NCI-H82 (cell line): ENCODE data around the gene NEURL1B.

Experiments
- DNase-seq: peaks from one replicate; lab custom pipeline; 2025; lab: John Stamatoyannopoulos, UW

Gene NEURL1B

DNA sequence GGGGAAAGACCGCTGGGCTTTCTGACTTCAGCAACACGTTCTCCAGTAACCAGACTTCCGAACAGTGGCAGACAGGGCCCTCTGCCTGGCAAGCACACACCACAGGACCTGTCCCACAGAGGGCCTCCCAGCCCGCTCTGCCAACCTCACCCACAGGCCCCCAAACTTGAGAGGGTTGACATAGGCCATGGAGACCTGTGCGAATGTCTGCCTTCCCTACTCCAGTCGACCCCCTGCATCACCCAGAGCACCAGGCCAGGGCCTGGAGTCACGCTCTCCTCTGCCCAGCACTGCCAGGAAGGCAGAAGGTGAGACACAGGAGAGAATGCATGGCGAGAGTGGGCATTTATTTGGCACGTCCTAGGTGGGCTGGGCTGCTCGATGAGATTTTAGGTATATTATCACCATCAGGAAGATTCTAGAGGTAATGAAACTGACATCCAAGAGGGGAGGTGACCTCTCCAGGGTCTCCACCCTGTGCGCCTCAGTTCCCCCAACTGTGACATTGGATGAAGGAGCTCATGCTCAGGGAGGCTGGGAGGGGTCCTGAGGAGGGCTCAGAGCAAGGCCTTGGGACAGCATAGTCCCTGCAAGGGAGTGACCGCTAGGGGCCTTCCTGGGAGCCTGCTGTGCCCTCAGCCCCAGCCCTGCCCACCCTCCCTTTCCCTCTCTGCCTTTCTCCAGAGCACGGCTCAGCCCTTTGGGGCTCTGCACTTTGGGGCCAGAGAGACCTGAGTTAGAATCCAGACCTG, 75.0 kb downstream of the NEURL1B start:
- DNase-seq, result peak; percentile 29

DNA sequence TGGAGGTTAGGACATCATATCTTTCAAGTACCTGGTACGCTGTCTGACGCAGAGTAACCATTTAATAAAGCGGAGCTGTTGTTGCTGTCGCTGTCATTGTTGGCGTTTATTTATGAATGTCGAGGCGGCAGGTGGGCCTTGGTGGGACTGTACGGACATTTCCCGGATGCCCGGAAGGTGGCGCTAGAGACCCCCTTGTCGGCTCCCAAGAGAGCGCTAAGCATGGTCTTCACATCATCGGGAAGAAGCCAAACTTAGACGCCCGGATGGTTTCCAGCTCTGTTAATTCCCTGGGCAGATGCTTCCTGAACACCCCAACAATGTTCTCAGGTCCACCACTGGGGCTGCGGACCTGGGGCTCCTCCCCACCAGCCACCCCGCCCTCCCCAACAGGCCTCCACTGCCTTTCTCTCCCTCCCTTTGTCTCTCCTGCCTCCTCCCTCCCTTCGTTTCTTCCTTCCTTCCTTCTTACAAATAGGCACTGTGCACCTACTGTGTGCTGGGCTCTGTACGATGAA, 75.8 kb downstream of the NEURL1B start:
- peak; percentile 84 for DNase-seq

DNA sequence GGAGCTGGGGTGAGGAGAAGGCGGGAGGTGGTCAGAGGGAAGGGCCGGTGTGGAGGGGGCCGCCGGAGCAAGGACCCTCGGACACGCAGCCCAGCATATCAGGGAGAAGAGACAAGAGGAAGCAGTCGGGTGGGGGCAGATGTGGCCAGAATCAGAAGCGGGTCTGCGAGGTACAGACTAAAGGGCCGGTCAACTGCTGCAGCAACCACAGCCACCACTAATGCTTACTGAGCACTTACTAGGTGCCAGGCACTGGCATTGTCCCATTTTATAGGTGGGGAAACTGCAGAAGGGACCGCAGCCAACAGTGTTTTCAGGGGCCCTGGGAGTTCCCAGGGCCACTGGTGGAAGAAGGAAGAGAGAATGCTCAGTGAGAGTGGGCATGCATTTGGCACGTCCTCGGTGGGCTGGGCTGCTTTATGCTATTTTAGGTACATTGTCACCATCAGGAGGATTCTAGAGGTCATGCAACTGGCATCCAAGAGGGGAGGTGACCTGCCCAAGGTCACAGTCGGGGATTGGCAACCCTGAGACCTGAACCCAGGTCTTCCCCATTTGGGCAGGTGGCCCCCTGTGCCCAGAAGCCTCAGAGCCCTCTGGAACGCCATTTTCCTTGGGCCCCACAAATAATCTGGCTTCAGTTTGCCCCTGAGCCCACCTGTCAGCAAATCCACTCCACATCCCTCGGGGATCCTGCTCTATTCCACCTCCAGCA, 76.6 kb downstream of the NEURL1B start:
- DNase-seq, result no peak

DNA sequence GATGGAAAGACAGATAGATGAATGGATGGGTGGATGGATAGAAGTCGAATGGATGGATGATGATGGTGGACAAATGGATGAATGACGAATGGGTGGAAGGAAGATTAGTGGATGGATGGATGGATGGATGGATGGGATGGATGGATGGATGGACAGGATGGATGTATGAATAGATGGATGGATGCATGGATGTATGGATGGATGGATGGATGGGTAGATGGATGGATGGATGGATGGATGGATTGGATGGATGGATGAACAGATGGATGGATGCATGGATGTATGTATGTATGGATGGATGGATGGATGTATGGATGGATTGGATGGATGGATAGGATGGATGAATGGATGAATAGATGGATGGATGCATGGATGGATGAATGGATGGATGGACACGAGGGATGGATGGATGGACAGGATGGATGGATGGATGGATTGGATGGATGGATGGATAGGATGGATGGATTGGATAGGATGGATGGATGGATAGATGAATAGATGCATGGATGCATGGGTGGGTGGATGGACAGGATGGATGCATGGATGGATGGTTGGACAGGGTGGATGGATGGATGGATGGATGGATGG, 77.6 kb downstream of the NEURL1B start:
- DNase-seq, result no peak

DNA sequence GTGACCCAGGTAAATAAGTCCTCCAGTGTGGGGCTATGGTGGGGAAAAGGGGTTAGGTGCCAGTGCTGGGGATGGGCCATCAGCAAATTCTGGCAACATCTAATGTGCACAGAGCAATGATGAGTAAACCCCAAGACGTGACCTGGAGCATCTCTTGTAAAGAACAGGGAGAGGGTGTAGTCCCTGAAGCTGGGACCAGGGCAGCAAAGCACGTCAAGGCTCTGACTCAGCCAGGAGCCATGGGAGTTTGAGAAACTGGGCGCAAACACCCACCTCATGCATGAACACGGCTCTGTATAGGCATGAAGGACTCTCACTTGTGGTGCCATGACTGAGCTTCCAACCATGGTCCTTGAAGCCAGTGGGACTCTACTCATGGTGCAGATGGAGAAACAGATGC, 78.1 kb downstream of the NEURL1B start:
- no peak for DNase-seq

DNA sequence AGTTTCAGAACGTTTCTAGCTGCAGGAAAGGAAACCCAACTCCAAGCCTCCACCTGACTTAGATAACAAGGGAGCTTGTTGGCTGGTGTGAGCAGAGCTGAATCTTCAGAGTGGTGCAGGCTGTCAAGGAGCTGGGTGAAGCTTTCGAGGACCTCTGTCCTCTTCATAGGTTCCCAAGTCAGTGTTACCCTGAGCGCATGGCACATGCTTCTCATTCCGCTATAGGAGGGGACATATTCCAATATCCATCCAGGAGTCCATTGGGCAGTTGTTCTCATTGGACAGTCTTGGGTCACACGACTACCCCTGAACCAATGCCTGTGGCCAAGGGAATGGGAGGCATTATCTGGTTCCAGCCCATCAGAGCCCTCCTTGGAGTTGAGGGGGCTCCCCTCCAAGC, 79.6 kb downstream of the NEURL1B start:
- DNase-seq, result no peak

DNA sequence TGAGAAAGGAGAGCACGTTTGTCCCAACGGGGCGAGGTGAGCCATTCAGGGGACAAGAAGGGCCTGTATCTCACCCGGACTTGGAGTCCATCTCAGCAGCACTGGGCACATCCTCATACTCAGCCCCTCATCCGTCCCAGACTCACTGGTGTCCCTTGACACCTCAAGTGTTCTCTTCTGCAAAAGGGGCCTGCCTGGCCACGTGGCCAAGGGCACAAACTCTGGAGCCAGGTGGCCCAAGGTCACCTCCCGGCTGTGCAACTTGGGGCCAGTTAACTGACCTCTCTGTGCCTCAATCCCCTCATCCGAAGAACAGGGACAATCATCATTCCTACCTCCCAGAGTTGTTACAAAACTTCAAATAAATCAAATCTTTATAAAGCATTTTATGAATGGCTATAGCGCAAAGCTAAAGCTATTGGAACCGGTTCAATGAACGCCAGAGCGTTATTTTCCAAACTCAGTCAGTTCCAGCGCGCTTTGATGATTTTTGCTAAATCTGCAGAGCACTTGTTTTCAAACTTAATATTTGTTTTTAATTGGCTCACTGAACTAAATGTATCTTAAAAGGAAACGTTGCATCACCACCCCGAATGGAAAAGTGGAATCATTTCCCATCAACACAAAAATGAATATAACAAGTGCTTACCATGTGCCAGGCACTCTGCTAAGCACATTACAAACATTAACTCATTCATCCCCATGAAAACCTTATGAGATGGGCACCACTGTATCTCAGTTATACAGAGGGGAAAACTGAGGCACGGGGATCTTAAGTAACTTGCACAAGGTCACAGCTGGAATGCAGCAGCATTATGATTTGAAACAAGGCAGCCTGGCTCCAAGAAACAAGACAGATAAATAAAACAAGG, 80.6 kb downstream of the NEURL1B start:
- no peak for DNase-seq

DNA sequence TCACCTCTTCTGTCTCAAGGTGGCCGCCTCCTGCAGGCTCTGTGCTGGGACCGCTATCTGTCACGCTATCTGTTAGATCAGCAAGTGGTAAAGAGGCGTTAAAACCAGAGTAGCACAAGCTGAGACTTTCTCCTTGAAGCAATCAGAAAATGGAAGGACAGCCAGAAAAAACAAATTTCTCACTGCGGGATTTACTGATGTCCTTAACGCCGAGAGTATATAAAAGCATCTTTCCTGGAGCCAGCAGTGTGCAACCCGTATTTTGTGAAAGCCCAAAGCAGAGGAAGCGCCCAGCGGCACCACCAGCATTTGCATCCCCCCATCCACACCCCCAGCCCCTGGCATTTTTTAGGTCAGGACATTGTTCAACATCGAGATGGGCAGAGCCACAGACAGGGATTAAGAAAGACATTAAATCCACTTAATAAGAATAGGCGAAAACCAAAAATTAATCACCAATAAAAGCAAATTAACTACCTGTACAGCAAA, 81.3 kb downstream of the NEURL1B start:
- no peak for DNase-seq

DNA sequence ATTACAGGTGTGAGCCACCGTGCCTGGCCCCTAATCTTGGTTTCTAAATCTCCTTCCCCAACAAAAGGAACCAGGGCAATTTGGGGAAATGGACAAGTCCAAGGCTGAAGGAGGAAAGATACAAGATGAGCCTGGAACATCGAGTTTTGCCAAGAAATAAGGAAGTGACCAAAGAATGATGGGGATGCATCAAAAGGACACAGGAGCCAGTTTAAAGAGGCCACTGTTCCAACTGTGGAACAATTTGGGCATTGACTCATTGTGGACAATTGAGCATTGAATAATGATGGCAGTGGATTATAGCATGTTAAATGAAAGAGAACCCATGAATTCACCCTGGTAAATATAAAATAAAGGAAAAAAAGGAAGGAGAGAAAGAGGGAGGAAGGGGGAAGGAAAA, 82.4 kb downstream of the NEURL1B start:
- DNase-seq, result no peak

DNA sequence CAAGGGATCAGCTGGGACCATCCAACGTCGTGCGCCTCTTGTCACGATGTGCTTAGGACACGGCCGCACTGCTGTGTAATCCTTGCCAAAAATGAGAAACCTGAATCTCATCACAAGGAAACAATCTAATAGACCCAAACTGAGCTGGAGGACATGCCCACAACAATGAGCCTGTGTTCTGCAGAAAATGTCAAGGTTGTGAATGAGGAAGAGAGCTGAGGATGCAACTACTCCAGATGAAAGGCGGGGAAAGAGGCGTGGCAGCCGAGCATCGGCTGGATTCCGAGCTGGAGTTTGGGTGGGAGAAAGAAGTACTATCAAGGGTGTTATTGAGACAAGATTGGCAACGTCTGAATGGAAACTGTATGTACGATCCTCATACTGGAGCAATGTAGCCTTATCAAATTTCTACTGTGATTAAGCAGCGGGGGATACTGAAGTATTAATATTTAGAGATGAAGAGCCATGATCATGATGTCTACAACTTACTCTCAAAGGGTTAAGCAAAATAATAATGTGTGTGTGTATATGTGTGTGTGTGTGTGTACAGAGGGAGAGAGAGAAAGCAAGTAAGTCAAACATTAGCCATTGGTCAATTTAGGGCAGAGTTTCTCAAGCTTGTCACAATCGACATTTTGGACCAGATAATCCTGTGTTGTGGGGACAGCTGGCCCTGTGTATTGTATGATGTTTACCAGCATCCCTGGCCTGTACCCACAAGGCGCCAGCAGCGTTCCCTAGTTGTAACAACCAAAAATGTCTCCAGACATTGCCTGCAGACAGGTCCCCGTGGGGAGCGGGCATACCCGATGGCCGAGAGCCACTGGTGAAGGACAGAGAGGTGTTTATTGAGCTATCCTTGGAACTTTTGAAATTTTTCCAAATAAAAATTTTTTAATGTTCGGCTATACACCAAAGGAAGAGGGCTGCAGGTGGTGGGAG, 83.5 kb downstream of the NEURL1B start:
- peak; percentile 5 for DNase-seq

DNA sequence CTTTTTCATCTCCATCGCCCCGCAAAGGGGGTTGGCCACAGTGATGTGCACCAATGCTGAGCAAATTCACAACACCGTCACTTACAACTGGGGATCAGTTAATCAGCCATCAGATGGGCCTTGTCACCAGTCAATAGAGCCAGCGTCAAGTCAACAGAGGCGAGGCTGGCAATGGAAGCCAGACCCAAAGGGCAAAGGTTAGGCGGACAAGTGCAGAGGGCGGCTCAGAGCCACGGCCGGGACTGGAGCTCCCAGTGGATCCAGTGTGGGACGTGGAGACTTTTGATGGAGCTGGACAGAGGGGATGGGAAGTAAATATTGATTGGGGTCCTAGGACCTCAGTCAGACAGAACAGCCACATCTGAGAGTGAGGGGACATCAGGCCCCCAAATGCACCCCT, 84.2 kb downstream of the NEURL1B start:
- no peak for DNase-seq

DNA sequence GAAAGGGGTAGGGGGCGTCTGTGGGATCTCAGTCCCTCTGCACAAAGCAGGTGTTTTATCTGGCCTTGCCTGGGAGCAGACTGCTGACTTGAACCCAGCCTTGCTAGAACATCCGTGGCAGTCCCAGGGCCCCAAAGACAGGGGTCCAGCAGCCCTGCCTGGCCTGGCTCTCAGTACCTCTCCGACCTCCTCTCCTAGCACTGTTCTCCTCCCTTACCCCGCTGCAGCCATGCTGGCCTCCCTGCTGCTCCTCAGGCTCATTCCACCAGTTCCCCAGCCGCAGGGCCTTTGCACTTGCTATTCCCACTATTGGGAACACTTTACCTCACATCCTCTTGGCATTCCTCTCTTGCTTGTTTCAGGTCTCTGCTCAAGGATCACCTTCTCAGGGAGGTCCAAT, 84.7 kb downstream of the NEURL1B start:
- no peak for DNase-seq

DNA sequence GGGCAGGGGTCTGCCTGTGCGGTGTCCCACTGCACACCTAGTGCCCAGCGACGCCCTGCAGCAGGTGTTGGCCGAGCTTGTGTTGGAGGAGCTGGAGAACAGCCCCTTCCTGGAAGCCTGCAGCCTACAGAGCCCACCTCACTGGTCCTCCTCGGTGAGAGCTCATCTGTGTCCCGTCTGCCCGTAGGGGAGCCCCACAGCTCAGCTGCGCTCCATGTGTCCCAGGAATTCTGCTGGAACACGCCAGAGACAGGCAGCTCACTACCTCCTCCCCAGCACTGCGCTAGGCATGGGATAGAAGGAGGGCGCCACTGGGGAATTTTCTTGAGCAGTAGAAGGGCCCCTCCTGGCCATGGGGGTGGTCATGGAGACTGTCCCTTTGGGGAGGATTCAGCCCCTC, 85.9 kb downstream of the NEURL1B start:
- DNase-seq, result no peak

DNA sequence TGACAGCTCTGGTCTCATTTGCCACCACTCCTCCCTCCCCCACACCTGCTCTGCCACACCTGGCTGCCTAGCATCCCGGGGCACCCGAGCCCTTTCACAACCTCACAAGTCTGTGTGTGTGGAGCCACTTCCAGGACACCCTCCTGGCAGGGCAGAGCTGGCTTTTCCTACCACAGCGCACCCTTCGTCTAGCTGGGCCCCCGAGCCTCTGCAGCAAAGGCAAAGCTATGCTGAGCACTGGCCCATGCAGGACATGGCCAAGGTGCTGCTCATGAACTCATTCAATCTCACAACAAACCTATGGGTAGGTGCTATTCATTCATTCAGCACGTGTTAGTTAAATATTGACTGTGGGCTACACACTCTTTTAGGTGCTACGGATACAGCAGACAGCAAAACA, 86.5 kb downstream of the NEURL1B start:
- no peak for DNase-seq

DNA sequence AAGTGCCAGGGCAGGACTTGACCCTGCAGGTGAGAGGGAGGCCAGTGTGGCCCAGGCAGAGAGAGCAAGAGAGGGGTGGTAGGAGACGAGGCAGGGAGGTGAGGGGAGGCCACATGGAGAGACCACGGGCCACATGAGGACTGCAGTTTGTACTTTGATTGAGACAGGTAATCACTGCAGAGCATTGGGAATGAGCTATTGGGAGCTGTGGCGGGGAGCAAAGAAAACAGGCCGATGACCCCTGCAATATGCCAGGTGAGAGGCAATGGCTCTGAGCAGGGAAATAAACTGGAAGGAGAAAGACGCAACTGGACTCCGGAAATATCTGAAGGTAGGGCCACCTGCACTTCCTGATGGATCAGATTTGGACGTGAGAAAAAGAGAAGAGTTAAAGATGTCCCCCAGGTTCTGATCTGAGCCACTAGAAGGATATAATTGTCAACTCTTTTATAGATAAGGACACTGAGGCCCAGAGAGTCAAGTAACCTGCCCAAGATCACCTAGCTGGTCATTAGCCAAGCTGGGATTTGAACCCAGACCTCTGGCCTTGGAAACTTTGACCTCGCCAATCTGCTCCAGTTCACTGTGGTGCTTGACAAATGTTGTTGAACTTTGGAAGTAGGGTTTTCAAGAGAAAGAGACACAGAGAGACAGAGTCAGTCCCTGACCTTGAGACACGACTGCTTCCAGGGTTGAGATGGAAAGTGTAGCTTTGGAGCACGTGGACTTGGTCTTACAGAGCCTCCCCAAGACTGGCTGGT, 87.6 kb downstream of the NEURL1B start:
- DNase-seq, result no peak

DNA sequence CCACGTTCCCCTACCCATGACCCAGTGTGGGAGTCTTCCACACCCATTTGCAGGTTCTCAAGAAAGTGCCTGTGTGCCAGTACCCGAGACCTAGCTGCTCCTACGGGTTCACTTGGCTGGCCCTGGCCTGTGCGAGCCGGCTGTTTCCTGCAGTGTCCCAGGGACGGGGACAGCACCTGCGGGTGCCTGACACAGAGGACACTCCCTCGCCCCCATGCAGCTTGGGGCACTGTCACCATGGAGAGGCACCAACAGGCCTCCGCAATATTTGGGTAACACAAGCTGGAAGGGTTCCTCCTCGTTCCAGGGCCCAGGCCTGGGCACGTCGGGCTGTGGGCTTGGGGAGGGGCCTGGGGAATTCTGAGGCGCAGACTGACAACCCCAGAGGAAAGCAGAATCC, 88.5 kb downstream of the NEURL1B start:
- no peak for DNase-seq

DNA sequence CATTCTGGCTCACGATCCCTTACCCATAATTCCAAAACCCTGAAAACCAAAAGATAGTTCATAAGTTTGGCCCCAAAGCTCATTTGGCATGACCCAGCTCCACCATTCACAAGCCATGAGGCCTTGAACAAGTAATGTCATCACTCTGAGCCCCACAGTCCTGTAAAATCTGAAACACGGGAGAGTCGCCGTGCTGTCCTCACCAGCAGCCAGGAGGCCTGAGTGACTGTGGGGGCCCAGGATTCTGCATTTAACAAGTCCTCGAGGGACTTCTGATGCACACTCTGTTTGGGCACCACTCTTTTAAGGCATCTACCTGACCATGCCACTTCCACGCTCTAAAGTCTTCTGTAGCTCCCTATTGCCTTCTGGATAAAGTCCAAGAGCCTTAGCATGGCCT, 89.2 kb downstream of the NEURL1B start:
- no peak for DNase-seq

DNA sequence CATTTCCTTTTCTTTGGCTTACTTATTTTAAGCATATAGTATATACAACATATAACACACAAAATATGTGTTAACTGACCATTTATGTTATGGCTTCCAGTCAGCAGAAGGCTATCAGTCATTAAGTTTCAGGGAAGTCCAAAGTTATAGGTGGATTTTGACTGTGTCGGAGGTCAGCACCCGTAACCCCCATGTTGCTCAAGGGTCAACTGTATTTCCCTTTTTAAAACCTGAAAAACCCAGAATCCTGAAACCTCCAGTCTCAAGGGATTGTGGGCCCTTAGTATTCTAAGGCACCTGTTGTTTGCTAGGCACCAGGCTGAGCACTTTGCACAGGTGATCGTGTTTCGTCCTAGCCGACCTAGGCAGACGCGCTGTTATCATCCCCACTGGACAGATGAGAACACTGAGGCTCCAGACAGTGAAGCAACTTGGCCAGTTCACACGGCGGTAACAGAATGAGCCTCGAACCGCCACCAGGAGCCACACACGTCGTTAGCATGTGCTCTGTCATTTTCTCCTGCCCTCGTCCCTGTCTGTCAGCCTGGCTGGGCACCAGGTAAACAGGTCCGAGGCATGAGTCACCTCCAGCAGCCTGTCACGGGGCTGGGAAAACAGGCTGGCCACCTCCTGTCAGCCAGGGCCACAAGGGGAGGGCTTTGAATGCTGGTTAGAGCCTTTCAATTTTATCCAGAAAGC, 90.1 kb downstream of the NEURL1B start:
- no peak for DNase-seq

DNA sequence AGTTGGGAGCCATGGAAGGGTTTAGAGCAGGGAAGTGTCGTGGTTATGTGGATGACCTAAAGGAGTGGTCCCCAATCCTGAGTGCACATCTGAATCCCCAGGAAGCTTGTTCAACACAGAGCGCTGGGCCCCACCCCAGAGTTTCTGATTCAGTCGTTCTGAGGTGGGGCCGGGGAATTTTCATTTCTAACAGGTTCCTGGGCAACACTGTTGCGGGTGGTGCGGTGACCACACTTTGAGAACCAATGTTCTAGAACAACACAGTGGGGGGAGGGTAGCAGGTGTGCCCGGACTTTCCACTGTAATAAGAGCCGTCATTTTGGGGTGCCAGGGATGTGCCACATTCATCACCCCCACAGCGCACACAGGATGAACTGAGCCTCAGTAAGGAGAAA, 90.6 kb downstream of the NEURL1B start:
- DNase-seq, result no peak
